KMS-11 (cell line): ENCODE data around the gene CBFA2T3.

Source experiments
- H2AFZ ChIP-seq: fragments of 200-600 bp; sonication (generic); 2 replicates; pipeline ENCODE4 v1.6.1; 2016; ENCODE audit warnings: antibody characterized with exemption, mixed run types, low read depth
- H3K27ac ChIP-seq: fragments of 200-600 bp; sonication (generic); 2 replicates; pipeline ENCODE4 v1.6.1; 2016; ENCODE audit warnings: mild to moderate bottlenecking, mixed run types
- H3K27me3 ChIP-seq: fragments of 200-600 bp; sonication (generic); 2 replicates; pipeline ENCODE4 v1.6.1; 2017; ENCODE audit warnings: mild to moderate bottlenecking, low read depth, mixed run types, moderate library complexity; ENCODE audit not compliant: insufficient read depth
- H3K36me3 ChIP-seq: fragments of 200-600 bp; sonication (generic); 2 replicates; pipeline ENCODE4 v1.6.1; 2017; ENCODE audit warnings: mild to moderate bottlenecking, mixed run types; ENCODE audit not compliant: insufficient read depth
- H3K4me1 ChIP-seq: fragments of 200-600 bp; sonication (generic); 2 replicates; pipeline ENCODE4 v1.6.1; 2016; ENCODE audit warnings: mild to moderate bottlenecking, low read depth, mixed run types; ENCODE audit not compliant: poor library complexity, severe bottlenecking
- H3K4me2 ChIP-seq: fragments of 200-600 bp; sonication (generic); 2 replicates; pipeline ENCODE4 v1.7.0; 2016; ENCODE audit warnings: mild to moderate bottlenecking, mixed run types
- H3K4me3 ChIP-seq: fragments of 200-600 bp; sonication (generic); IDR thresholded peaks from 2 replicates; pipeline ENCODE4 v1.6.1; 2017; ENCODE audit warnings: low read depth, low read length, mixed read lengths; ENCODE audit not compliant: insufficient read depth
- H3K79me2 ChIP-seq: fragments of 200-600 bp; sonication (generic); 2 replicates; pipeline ENCODE4 v1.6.1; 2016; ENCODE audit warnings: low read depth, mixed run types; ENCODE audit not compliant: insufficient read depth
- H3K9ac ChIP-seq: fragments of 200-600 bp; sonication (generic); 2 replicates; pipeline ENCODE4 v1.6.1; 2016; ENCODE audit warnings: mild to moderate bottlenecking, mixed run types
- H4K20me1 ChIP-seq: fragments of 200-600 bp; sonication (generic); 2 replicates; pipeline ENCODE4 v1.6.1; 2016; ENCODE audit warnings: mild to moderate bottlenecking, mixed run types; ENCODE audit not compliant: insufficient read depth
- CTCF ChIP-seq: fragments of 200-600 bp; sonication (generic); conservative IDR thresholded peaks from 2 replicates; pipeline ENCODE4 v1.6.1; 2017; ENCODE audit warnings: low read depth, mild to moderate bottlenecking, antibody characterized with exemption, low read length, moderate library complexity, mixed read lengths

Gene CBFA2T3

GRCh38 chr16:88830258-88830657, 146.7 kb downstream of the CBFA2T3 start:
- no peak overlapping the region for H3K4me3 ChIP-seq
- no peak overlapping the region for H3K4me2 ChIP-seq
- H3K27me3 ChIP-seq: no peaks in the 10 kb centered on the region
- no peak overlapping the region for H2AFZ ChIP-seq
- TF ChIP-seq CTCF: no peak
- H4K20me1 ChIP-seq: no peaks in the 10 kb centered on the region
- H3K27ac ChIP-seq: no peak overlapping the region
- no peaks in the 10 kb centered on the region for H3K36me3 ChIP-seq
- no peak overlapping the region for H3K9ac ChIP-seq
- H3K79me2 ChIP-seq: no peaks in the 10 kb centered on the region
- H3K4me1 ChIP-seq: no peaks in the 10 kb centered on the region

DNA sequence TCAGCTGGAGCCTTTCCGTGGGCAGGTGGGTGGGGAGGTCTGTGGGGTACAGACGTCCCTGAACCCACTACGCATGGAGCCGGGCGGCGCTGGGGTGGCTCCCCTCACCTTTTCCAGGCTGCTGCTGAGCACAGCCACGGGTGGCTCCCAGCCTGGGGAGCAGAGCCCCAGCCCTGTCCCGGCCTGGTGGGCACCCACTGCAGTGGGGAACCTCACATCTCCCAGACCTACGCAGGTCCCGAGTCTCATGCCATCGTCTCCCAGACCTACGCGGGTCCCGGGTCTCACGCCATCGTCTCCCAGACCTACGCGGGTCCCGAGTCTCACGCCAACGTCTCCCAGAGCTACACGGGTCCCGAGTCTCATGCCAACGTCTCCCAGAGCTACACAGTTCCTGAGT, 148.3 kb downstream of the CBFA2T3 start:
- H4K20me1 ChIP-seq: no peaks in the 10 kb centered on the region
- H3K9ac ChIP-seq: no peak overlapping the region
- H3K27ac ChIP-seq: no peak overlapping the region
- no peaks in the 10 kb centered on the region for H3K36me3 ChIP-seq
- H3K4me3 ChIP-seq: no peak overlapping the region
- H3K4me1 ChIP-seq: no peaks in the 10 kb centered on the region
- no peaks in the 10 kb centered on the region for H3K79me2 ChIP-seq
- H2AFZ ChIP-seq: no peak overlapping the region
- H3K27me3 ChIP-seq: no peaks in the 10 kb centered on the region
- TF ChIP-seq CTCF: no peak
- H3K4me2 ChIP-seq: no peak overlapping the region

DNA sequence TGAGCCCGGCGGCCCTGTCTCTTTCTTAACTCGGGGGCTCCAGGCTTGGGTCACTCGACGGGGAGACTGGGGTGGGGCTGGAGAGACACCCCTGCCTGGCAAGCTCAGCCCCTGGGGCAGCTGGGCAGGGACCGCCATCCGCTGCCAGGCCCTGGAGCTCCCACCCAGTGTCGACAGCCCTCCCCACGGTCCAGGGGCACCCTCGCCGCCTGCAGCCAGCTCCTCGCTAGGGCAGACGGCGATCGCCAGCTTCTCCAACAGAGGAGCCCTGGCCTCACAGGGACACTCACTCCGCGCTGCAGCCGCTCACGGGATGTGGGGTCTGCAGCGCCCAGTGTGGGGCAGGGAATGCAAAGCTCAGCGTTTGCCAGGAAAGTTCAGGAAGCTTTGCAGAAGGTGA, 149.3 kb downstream of the CBFA2T3 start:
- Histone ChIP-seq H3K79me2 (no peaks in the 10 kb centered on the region), H3K4me1 (no peaks in the 10 kb centered on the region), H3K36me3 (no peaks in the 10 kb centered on the region), H2AFZ (no peak overlapping the region), H3K4me3 (no peak overlapping the region), H4K20me1 (no peaks in the 10 kb centered on the region), H3K4me2 (no peak overlapping the region), H3K9ac (no peak overlapping the region), H3K27me3 (no peaks in the 10 kb centered on the region), H3K27ac (no peak overlapping the region)
- TF ChIP-seq CTCF: no peak

- Histone ChIP-seq H3K9ac (no peak overlapping the region), H3K79me2 (no peaks in the 10 kb centered on the region), H3K4me2 (no peak overlapping the region), H3K36me3 (no peaks in the 10 kb centered on the region), H3K4me3 (no peak overlapping the region), H3K27ac (no peak overlapping the region), H4K20me1 (no peaks in the 10 kb centered on the region), H3K4me1 (no peaks in the 10 kb centered on the region), H3K27me3 (no peaks in the 10 kb centered on the region), H2AFZ (no peak overlapping the region)
- no peak for TF ChIP-seq CTCF
These were observed 150.8 kb downstream of the CBFA2T3 start for GRCh38 chr16:88826070-88826840.
